Neural crest cell (in vitro differentiated cells): ENCODE results near the gene CTAG1B. TPM values are rescaled to one million over a fixed set of nuclear protein-coding genes. Genes with fewer than 3 reads are reported as not detected.

ENCODE experiments used
- DNase-seq: peaks from one replicate; pipeline ENCODE4 v3.0.0; 2021; ENCODE audit warnings: low read depth, mixed read lengths, low spot score
- H3K27ac Mint-ChIP-seq: one replicate; pipeline ENCODE4 v1.8.0; 2021; ENCODE audit warnings: mild to moderate bottlenecking, mixed read lengths; ENCODE audit not compliant: unreplicated experiment
- H3K27me3 Mint-ChIP-seq: 2 replicates; pipeline ENCODE4 v1.8.0; 2021; ENCODE audit warnings: low read depth, mild to moderate bottlenecking, mixed read lengths
- H3K36me3 Mint-ChIP-seq: 2 replicates; pipeline ENCODE4 v1.8.0; 2021; ENCODE audit warnings: low read depth, mild to moderate bottlenecking, mixed read lengths
- H3K4me1 Mint-ChIP-seq: 2 replicates; pipeline ENCODE4 v1.8.0; 2021; ENCODE audit warnings: mixed read lengths
- H3K4me3 Mint-ChIP-seq: one replicate; pipeline ENCODE4 v1.8.0; 2021; ENCODE audit warnings: mild to moderate bottlenecking, mixed read lengths
- H3K9me3 Mint-ChIP-seq: 2 replicates; pipeline ENCODE4 v1.8.0; 2021; ENCODE audit warnings: mixed read lengths
- CTCF ChIP-seq: fragments of 200-600 bp; sonication (generic); conservative IDR thresholded peaks from 2 replicates; pipeline ENCODE4 v1.5.0; 2021; ENCODE audit warnings: antibody characterized with exemption, mild to moderate bottlenecking
- total RNA-seq: library from RNA; stranded (reverse); gene quantifications from 2 replicates; pipeline ENCODE4 v1.2.1, GENCODE V29; 2021

Gene CTAG1B
- total RNA-seq, 1 donor from 2014 or later, result not detected

GRCh38 chrX:154605566-154605965 is 13.5 kb downstream of the CTAG1B start:
- Mint-ChIP-seq H3K4me1 (no peaks in the 10 kb centered on the region), H3K4me3 (no peak overlapping the region), H3K27ac (no peak overlapping the region), H3K9me3 (peaks cover 5% of the 10 kb centered on the region), H3K36me3 (no peaks in the 10 kb centered on the region), H3K27me3 (peaks cover 6% of the 10 kb centered on the region)
- no peak for TF ChIP-seq CTCF
- no peak for DNase-seq

- no peak for DNase-seq
- Mint-ChIP-seq H3K36me3 (no peaks in the 10 kb centered on the region), H3K9me3 (peaks cover 2% of the 10 kb centered on the region), H3K27ac (no peak overlapping the region), H3K27me3 (peaks cover 6% of the 10 kb centered on the region), H3K4me3 (no peak overlapping the region), H3K4me1 (no peaks in the 10 kb centered on the region)
- no peak for TF ChIP-seq CTCF
Measured at GRCh38 chrX:154603438-154604430, 15.3 kb downstream of the CTAG1B start.

DNA sequence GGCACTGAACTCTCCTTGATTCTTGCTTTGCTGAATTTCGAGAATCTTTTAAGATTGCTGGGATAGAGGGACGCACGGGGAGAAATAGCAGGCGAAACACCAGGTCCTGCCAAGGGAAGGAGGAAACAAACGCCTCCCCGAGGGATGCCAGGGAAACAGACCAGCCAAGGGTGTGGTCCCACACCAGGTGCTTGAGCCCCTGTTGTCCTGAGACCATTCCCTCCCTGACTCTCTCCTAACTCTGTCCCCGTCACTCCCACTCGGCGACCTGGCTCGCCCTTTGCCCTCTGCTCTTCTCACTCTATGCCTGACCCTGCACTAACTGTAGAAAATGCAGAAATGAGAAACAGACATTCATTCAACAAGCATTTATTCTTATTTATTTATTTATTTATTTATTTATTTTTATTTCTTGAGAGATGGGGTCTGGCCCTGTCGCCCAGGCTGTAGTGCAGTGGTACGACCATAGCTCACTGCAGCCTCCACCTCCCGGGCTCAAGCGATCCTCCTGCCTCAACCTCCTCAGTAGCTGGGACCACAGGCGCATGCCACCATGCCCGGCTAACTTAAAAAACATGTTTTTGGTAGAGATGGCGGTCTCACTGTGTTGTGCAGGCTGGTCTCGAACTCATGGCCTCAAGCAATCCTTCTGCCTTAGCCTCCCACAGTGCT is 16.2 kb downstream of the CTAG1B start:
- no peaks in the 10 kb centered on the region for H3K4me1 Mint-ChIP-seq
- no peak overlapping the region for H3K27ac Mint-ChIP-seq
- TF ChIP-seq CTCF, result no peak
- no peak overlapping the region for H3K4me3 Mint-ChIP-seq
- H3K27me3 Mint-ChIP-seq, result peaks cover 6% of the 10 kb centered on the region
- no peaks in the 10 kb centered on the region for H3K36me3 Mint-ChIP-seq
- no peak for DNase-seq
- peaks cover 4% of the 10 kb centered on the region for H3K9me3 Mint-ChIP-seq

GRCh38 chrX:154602226-154602625 is 16.9 kb downstream of the CTAG1B start:
- no peaks in the 10 kb centered on the region for H3K4me1 Mint-ChIP-seq
- H3K36me3 Mint-ChIP-seq, result peaks cover 2% of the 10 kb centered on the region
- no peak overlapping the region for H3K27ac Mint-ChIP-seq
- H3K9me3 Mint-ChIP-seq, result peaks cover 9% of the 10 kb centered on the region
- no peak for TF ChIP-seq CTCF
- H3K4me3 Mint-ChIP-seq, result no peak overlapping the region
- no peak for DNase-seq
- H3K27me3 Mint-ChIP-seq, result peaks cover 6% of the 10 kb centered on the region

GRCh38 chrX:154600759-154601374 is 18.2 kb downstream of the CTAG1B start:
- H3K27ac Mint-ChIP-seq, result no peak overlapping the region

More at GRCh38 chrX:154600759-154601374, 18.2 kb downstream of the CTAG1B start:
- H3K9me3 Mint-ChIP-seq, result peaks cover 10% of the 10 kb centered on the region
- TF ChIP-seq CTCF, result no peak
- H3K36me3 Mint-ChIP-seq, result peaks cover 5% of the 10 kb centered on the region
- no peak for DNase-seq
- H3K4me3 Mint-ChIP-seq, result no peak overlapping the region
- no peaks in the 10 kb centered on the region for H3K4me1 Mint-ChIP-seq
- H3K27me3 Mint-ChIP-seq, result peaks cover 2% of the 10 kb centered on the region
